SU-DHL-6 (cell line): ENCODE results near the gene RPLP2.

Experiments used
- H2AFZ ChIP-seq: fragments of 200-600 bp; sonication (generic); 2 replicates; pipeline ENCODE4 v1.6.1; 2014; ENCODE audit warnings: low read depth, mild to moderate bottlenecking, moderate library complexity, mixed read lengths, antibody characterized with exemption, low read length; ENCODE audit not compliant: severe bottlenecking
- H3F3A ChIP-seq: fragments of 200-600 bp; shearing (Covaris generic); 2 replicates; pipeline ENCODE4 v1.6.0; 2016; ENCODE audit warnings: antibody characterized with exemption, mild to moderate bottlenecking; ENCODE audit not compliant: insufficient read depth
- H3K27ac ChIP-seq: fragments of 200-600 bp; sonication (generic); 2 replicates; pipeline ENCODE4 v1.5.1; 2016; ENCODE audit warnings: low read depth, mild to moderate bottlenecking, low read length, moderate library complexity, mixed read lengths
- H3K27me3 ChIP-seq: fragments of 200-600 bp; sonication (generic), shearing (Covaris generic); 2 replicates; pipeline ENCODE4 v1.6.0; 2014; ENCODE audit warnings: mild to moderate bottlenecking, low read length
- H3K36me3 ChIP-seq: fragments of 200-600 bp; sonication (generic); 2 replicates; pipeline ENCODE4 v1.6.1; 2014; ENCODE audit warnings: mild to moderate bottlenecking, low read length, mixed read lengths
- H3K4me2 ChIP-seq: fragments of 300-600, 200-600 bp; shearing (Covaris generic), sonication (generic); 2 replicates; pipeline ENCODE4 v1.6.0; 2014; ENCODE audit warnings: low read length, low read depth, mild to moderate bottlenecking; ENCODE audit not compliant: poor library complexity, severe bottlenecking
- H3K4me3 ChIP-seq: fragments of 200-600 bp; sonication (generic); 2 replicates; pipeline ENCODE4 v1.5.1; 2014; ENCODE audit warnings: antibody characterized with exemption, low read length, mild to moderate bottlenecking, mixed read lengths; ENCODE audit not compliant: insufficient read depth, poor library complexity, severe bottlenecking
- H3K79me2 ChIP-seq: fragments of 200-600 bp; sonication (generic); 2 replicates; pipeline ENCODE4 v1.6.1; 2014; ENCODE audit warnings: mild to moderate bottlenecking, low read length, moderate library complexity; ENCODE audit not compliant: insufficient read depth
- H3K9ac ChIP-seq: fragments of 200-600 bp; sonication (generic); 2 replicates; pipeline ENCODE4 v1.7.0; 2014; ENCODE audit warnings: mild to moderate bottlenecking, low read length
- H3K9me2 ChIP-seq: fragments of 200-600 bp; sonication (generic); replicated peaks from 2 replicates; pipeline ENCODE4 v1.6.1; 2014; ENCODE audit warnings: low read length; ENCODE audit not compliant: insufficient read depth
- H3K9me3 ChIP-seq: fragments of 200-600 bp; sonication (generic); 2 replicates; pipeline ENCODE4 v1.6.1; 2014; ENCODE audit warnings: low read length, mixed read lengths; ENCODE audit not compliant: insufficient read depth
- H4K20me1 ChIP-seq: fragments of 200-600 bp; sonication (generic); 2 replicates; pipeline ENCODE4 v1.6.1; 2014; ENCODE audit warnings: low read depth, mild to moderate bottlenecking, antibody characterized with exemption, low read length, moderate library complexity, mixed read lengths
- CTCF ChIP-seq: fragments of 200-600 bp; sonication (generic); IDR thresholded peaks from one replicate; pipeline ENCODE4 v1.5.1; 2017; ENCODE audit warnings: antibody characterized with exemption, mild to moderate bottlenecking, low read length, moderate library complexity; ENCODE audit not compliant: insufficient read depth, poor library complexity, severe bottlenecking
- EZH2phosphoT487 ChIP-seq: fragments of 200-600 bp; sonication (generic), shearing (Covaris generic); conservative IDR thresholded peaks from 2 replicates; pipeline ENCODE4 v1.6.1; 2018; ENCODE audit warnings: mild to moderate bottlenecking, antibody characterized with exemption, low read length, moderate library complexity, mixed read lengths

The RPLP2 gene

DNA sequence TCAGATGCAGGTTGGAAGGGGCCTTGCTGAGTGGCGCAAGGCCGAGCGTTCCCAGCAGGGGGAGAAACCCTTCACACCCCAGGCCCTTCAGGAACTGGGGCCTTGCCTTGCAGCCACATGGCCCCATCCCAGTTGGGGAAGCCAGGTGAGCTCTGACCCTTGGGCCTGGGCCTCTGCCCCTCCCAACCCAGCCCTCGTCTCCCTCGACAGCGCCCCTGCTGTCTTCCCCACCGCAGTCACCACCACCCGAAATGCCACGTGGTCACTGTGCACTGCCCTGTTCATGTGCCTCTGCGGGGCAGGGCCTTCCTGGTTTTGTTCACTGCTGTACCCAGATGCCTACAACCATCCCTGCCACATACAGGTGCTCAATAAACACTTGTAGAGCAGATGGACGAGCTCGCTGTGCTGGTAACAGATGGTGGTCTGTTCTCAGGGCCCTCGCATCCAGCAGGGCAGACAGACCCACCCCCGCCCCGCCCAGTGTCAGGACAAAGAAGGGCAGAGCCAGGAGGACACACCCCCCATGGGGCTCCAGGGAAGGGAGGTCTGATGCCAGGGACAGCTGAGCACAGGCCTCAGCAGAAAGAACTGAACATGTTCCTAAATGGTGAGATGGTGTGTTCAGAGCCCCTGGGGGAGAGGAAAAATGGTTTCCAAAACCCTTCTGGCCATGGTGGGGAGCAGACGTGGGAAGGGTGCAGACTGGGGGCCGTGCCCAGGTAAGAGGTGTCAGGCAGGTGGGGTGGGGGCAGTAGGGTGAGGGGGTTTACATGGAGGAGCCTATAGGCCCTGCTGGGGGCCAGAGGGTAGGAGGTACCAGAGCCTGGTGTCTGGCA is 28.9 kb downstream of the RPLP2 start:
- Histone ChIP-seq H4K20me1 (peaks cover 6% of the 10 kb centered on the region; the same call in 1 of the 2 replicates), H3K9me2 (no peaks in the 10 kb centered on the region)

GRCh38 chr11:839280-839623 is 29.5 kb downstream of the RPLP2 start:
- TF ChIP-seq EZH2phosphoT487 (no peak), CTCF (no peak)
- no peak overlapping the region for H3K4me2 ChIP-seq
- H4K20me1 ChIP-seq, result peaks cover 6% of the 10 kb centered on the region; the same call in 1 of the 2 replicates
- H3K27ac ChIP-seq, result no peak overlapping the region
- H3K79me2 ChIP-seq, result peaks cover 19% of the 10 kb centered on the region
- no peaks in the 10 kb centered on the region for H3K9me3 ChIP-seq
- no peaks in the 10 kb centered on the region for H3K36me3 ChIP-seq
- no peak overlapping the region for H2AFZ ChIP-seq
- no peaks in the 10 kb centered on the region for H3F3A ChIP-seq
- H3K9me2 ChIP-seq, result no peaks in the 10 kb centered on the region
- H3K27me3 ChIP-seq, result no peaks in the 10 kb centered on the region
- no peak overlapping the region for H3K4me3 ChIP-seq
- no peak overlapping the region for H3K9ac ChIP-seq

More for the DNA sequence above, 28.9 kb downstream of the RPLP2 start:
- Histone ChIP-seq H3K36me3 (no peaks in the 10 kb centered on the region), H3K9ac (no peak overlapping the region), H3K79me2 (peaks cover 19% of the 10 kb centered on the region), H3K27me3 (no peaks in the 10 kb centered on the region), H3K4me2 (no peak overlapping the region), H3K9me3 (no peaks in the 10 kb centered on the region), H3F3A (no peaks in the 10 kb centered on the region), H3K4me3 (no peak overlapping the region), H2AFZ (no peak overlapping the region), H3K27ac (no peak overlapping the region)
- no peak for TF ChIP-seq EZH2phosphoT487
- TF ChIP-seq CTCF, result no peak

DNA sequence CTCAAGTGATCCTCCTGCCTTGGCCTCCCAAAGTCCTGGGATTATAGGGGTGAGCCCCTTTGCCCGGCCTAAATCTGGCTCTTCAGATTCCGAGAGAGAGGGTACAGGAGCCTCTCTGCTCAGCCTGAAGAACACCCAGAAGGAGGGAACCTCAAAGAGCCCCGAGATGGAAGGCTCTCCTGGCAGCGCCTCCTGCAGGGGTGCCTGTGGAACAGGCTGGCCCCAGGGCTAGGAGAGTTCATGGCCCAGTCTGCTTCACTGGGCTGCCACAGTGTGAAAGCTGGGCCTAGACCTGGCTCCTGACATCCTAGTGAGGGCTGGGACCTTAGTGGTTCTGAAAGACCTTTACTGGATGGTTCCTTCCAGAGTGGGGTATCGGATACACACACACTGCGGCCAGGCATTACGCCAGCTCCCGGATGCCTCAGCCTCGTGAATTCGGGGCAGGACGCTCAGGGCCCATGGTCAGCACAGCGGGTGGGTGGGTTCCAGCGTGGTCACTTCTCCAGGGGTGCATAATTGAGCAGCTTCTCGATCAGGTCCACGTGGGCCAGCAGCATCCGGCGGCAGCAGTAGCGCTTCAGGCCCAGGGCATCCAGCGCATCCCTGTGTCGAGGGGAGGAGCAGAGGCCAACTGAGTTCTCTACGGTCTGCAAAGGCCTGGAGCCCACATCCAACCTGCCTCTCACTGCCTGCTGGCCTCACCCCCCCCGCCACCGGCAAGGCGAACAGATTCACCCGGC is 30.3 kb downstream of the RPLP2 start:
- Histone ChIP-seq H2AFZ (no peak overlapping the region), H3F3A (no peaks in the 10 kb centered on the region), H3K36me3 (no peaks in the 10 kb centered on the region), H3K27ac (no peak overlapping the region), H3K9ac (peak overlapping the region; percentile 79; the same call in 1 of the 2 replicates), H3K27me3 (no peaks in the 10 kb centered on the region), H3K9me3 (no peaks in the 10 kb centered on the region), H3K4me2 (no peak overlapping the region), H4K20me1 (peaks cover 6% of the 10 kb centered on the region; the same call in 1 of the 2 replicates), H3K79me2 (peaks cover 19% of the 10 kb centered on the region), H3K9me2 (no peaks in the 10 kb centered on the region), H3K4me3 (no peak overlapping the region)
- TF ChIP-seq CTCF, result no peak
- no peak for TF ChIP-seq EZH2phosphoT487
